A673 (cell line): ENCODE data around the gene TFPI.

Experiments
- CTCF ChIP-seq: fragments of 300-800, 200-600 bp; sonication (generic); conservative IDR thresholded peaks from 2 replicates; pipeline ENCODE4 v1.5.1; 2017; ENCODE audit warnings: low read depth, mild to moderate bottlenecking, antibody characterized with exemption, low read length, moderate library complexity, mixed read lengths
- EZH2 ChIP-seq: fragments of 200-600 bp; sonication (generic); IDR thresholded peaks from 2 replicates; pipeline ENCODE4 v1.6.1; 2017; ENCODE audit warnings: borderline replicate concordance, low read depth, mild to moderate bottlenecking, mixed read lengths, antibody characterized with exemption, low read length; ENCODE audit not compliant: poor library complexity, severe bottlenecking

DNA sequence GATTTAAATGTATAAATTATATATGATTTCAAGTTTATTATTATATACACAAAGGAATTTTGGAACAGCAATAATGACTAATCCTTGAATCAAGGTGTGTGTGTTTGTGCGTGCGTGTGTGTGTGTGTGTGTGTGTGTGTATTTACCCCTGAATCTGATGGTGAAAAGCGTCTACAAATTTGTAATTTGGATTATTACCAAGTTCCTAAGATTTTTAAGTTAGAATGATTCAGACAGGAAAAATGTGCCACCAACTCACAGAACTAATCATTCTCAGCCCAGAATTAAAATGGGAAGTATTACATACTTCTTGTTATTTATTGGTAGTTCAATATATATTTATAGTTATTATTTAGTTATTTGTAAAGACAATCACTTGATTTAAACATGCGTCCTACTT lies 118.5 kb downstream of the TFPI start:
- TF ChIP-seq CTCF, result no peak
- no peak for TF ChIP-seq EZH2
